ENCODE results near the gene ZNF639. TPM values are rescaled to one million over a fixed set of nuclear protein-coding genes. Genes with fewer than 3 reads are reported as not detected.

ZNF639 gene
- total and polyA plus RNA-seq, 9 of the 15 experiments (the other 6 are each of a cell fraction or from before 2014, with no cell fraction given): 17.6 to 88.1 (median 53.7) TPM

- no peak for TF ChIP-seq ZC3H8 (IDR thresholded peaks at IDR 0.05)
- no peak for TF ChIP-seq ZNF354B (CRISPR knock-in tag; IDR thresholded peaks at IDR 0.05)
- TF ChIP-seq STAT5B (CRISPR knock-in tag; IDR thresholded peaks at IDR 0.05): no peak
- TF ChIP-seq ETS1 (conservative IDR thresholded peaks at IDR 0.05; ENCODE audit: control insufficient read depth, low read depth, low read length): peak; percentile 76; the same call in 1 of the 2 replicates
- TF ChIP-seq SMC3 (conservative IDR thresholded peaks at IDR 0.05; ENCODE audit: insufficient read depth, low read depth, low read length): peak; percentile 40
- peak; percentile 93 for TF ChIP-seq VEZF1 (CRISPR knock-in tag; IDR thresholded peaks at IDR 0.05)
- peak; percentile 34; the same call in 1 of the 2 replicates for TF ChIP-seq ESRRA (IDR thresholded peaks at IDR 0.05; ENCODE audit: borderline replicate concordance, low read depth)
- TF ChIP-seq SOX6 (IDR thresholded peaks at IDR 0.05): peak; percentile 41; the same call in 1 of the 2 replicates
- peak; percentile 74 for TF ChIP-seq NCOA6 (IDR thresholded peaks at IDR 0.05)
- peak; percentile 32; the same call in 1 of the 2 replicates for TF ChIP-seq SAFB (IDR thresholded peaks at IDR 0.05; ENCODE audit: borderline replicate concordance, low read depth, low read length)
- TF ChIP-seq RBM22 (IDR thresholded peaks at IDR 0.05; ENCODE audit: low read depth, low read length, poor library complexity, severe bottlenecking): peak; percentile 7
- no peak for TF ChIP-seq CBX2 (IDR thresholded peaks at IDR 0.05; ENCODE audit: insufficient read depth, low read length, poor library complexity, severe bottlenecking)
- TF ChIP-seq PHF8 (IDR thresholded peaks at IDR 0.05; ENCODE audit: borderline replicate concordance, low read length): peak; percentile 89; the same call in 1 of the 2 replicates
- no peak for TF ChIP-seq ZC3H11A (IDR thresholded peaks at IDR 0.05; ENCODE audit: low read depth, low read length)
- TF ChIP-seq JUN (IDR thresholded peaks at IDR 0.05; ENCODE audit: borderline replicate concordance, low read depth, low read length): peak; percentile 33; the same call in 1 of the 2 replicates
- 0 out of 2 replicates have a peak, but pooled peaks have one; percentile 74 for TF ChIP-seq JUN (CRISPR knock-in tag; IDR thresholded peaks at IDR 0.05; ENCODE audit: borderline replicate concordance)
- TF ChIP-seq SIN3A (IDR thresholded peaks at IDR 0.05; ENCODE audit: borderline replicate concordance in 2 of 2, control insufficient read depth in 1 of 2, low read depth in 2 of 2, low read length in 2 of 2): no peak
- TF ChIP-seq ZBTB7A (IDR thresholded peaks at IDR 0.05; ENCODE audit: borderline replicate concordance, control insufficient read depth, low read depth, low read length): peak; percentile 98
- no peak for TF ChIP-seq ZNF316 (IDR thresholded peaks at IDR 0.05)
- no peak for TF ChIP-seq THRB (CRISPR knock-in tag; conservative IDR thresholded peaks at IDR 0.05)
- peak; percentile 73 for TF ChIP-seq ZBTB2 (IDR thresholded peaks at IDR 0.05)
- TF ChIP-seq CREM (IDR thresholded peaks at IDR 0.05; ENCODE audit: low read depth): peak; percentile 88
Observed at GRCh38 chr3:179322286-179323196, at the start of gene ZNF639 (continued).

Data from K562 (cell line).